CD14-positive monocyte (primary cell): ENCODE data around the gene SRSF8. TPM values are rescaled to one million over a fixed set of nuclear protein-coding genes. Genes with fewer than 3 reads are reported as not detected.

Experiments
- DNase-seq, 3 donors: peaks; one replicate each; pipeline ENCODE4 v3.0.0-alpha.2; 2011 to 2022
- H2AFZ ChIP-seq: 2 replicates; pipeline ENCODE4 v1.6.0; 2012; ENCODE audit warnings: mild to moderate bottlenecking, low read depth, low read length, inconsistent platforms; ENCODE audit not compliant: insufficient read depth, poor library complexity, severe bottlenecking
- H3K27ac ChIP-seq, 2 donors: 1 replicate in 1 of 2; 2 replicates in 1 of 2; pipeline ENCODE4 v1.5.1; 2012 to 2013; ENCODE audit warnings: low read length in 2 of 2, control low read depth in 1 of 2, inconsistent platforms in 1 of 2, low read depth in 1 of 2, mild to moderate bottlenecking in 1 of 2
- H3K27me3 ChIP-seq, 2 donors: one replicate each; pipeline versions ENCODE4 v1.6.0 to v1.6.1; 2011 to 2013; ENCODE audit warnings: low read length in 2 of 2; ENCODE audit not compliant: control insufficient read depth in 2 of 2, insufficient read depth in 2 of 2
- H3K36me3 ChIP-seq, 2 donors: replicated peaks in 1 of 2; 1 replicate in 1 of 2; 2 replicates in 1 of 2; pipeline versions ENCODE4 v1.5.1 to v1.6.1; 2012 to 2013; ENCODE audit warnings: low read length in 2 of 2, control low read depth in 1 of 2, inconsistent platforms in 1 of 2, mild to moderate bottlenecking in 1 of 2; ENCODE audit not compliant: insufficient read depth in 2 of 2, control insufficient read depth in 1 of 2
- H3K4me1 ChIP-seq, 2 donors: 1 replicate in 1 of 2; 2 replicates in 1 of 2; pipeline versions ENCODE4 v1.5.1 to v1.6.1; 2012 to 2013; ENCODE audit warnings: low read length in 2 of 2, control low read depth in 1 of 2, inconsistent platforms in 1 of 2, mild to moderate bottlenecking in 1 of 2, moderate library complexity in 1 of 2; ENCODE audit not compliant: insufficient read depth in 2 of 2, control insufficient read depth in 1 of 2
- H3K4me2 ChIP-seq: replicated peaks from 2 replicates; pipeline ENCODE3; 2012; ENCODE audit warnings: low read length, moderate library complexity, mild to moderate bottlenecking; ENCODE audit not compliant: poor library complexity, severe bottlenecking; ENCODE audit errors: extremely low read depth
- H3K4me3 ChIP-seq, 3 experiments: fragments of 200-600 bp in 1 of 3; sonication (generic) in 1 of 3; replicated peaks in 1 of 3; 1 replicate in 2 of 3; 2 replicates in 1 of 3; pipeline ENCODE4 v1.5.1; 2011 to 2013; ENCODE audit warnings: low read length in 3 of 3, mild to moderate bottlenecking in 3 of 3, control low read depth in 2 of 3, low read depth in 2 of 3, inconsistent platforms in 1 of 3, moderate library complexity in 1 of 3
- H3K79me2 ChIP-seq: 2 replicates; pipeline ENCODE4 v1.6.0; 2012; ENCODE audit warnings: mild to moderate bottlenecking, control low read depth, inconsistent platforms, low read length, moderate library complexity; ENCODE audit not compliant: insufficient read depth
- H3K9ac ChIP-seq: 2 replicates; pipeline ENCODE4 v1.6.0; 2017; ENCODE audit warnings: low read length, mild to moderate bottlenecking; ENCODE audit not compliant: insufficient read depth, poor library complexity, severe bottlenecking
- H3K9me3 ChIP-seq, 2 donors: replicated peaks in 1 of 2; 1 replicate in 1 of 2; 2 replicates in 1 of 2; pipeline versions ENCODE4 v1.5.1 to v1.6.1; 2012 to 2013; ENCODE audit warnings: low read length in 2 of 2, control low read depth in 1 of 2; ENCODE audit not compliant: control insufficient read depth in 1 of 2, insufficient read depth in 1 of 2
- H4K20me1 ChIP-seq: 2 replicates; pipeline ENCODE4 v1.6.0; 2012; ENCODE audit warnings: mild to moderate bottlenecking, low read length, control low read depth, moderate library complexity; ENCODE audit not compliant: insufficient read depth
- H3K27ac Mint-ChIP-seq, 7 donors: one replicate each; pipeline ENCODE4 v1.8.0; 2020; ENCODE audit warnings: mild to moderate bottlenecking in 7 of 7, mixed read lengths in 7 of 7, moderate library complexity in 6 of 7, inconsistent platforms in 2 of 7
- H3K27me3 Mint-ChIP-seq, 3 donors: one replicate each; pipeline ENCODE4 v1.8.0; 2021 to 2022; ENCODE audit warnings: low read depth in 3 of 3, mild to moderate bottlenecking in 3 of 3, mixed read lengths in 3 of 3, moderate library complexity in 3 of 3, inconsistent platforms in 1 of 3
- H3K36me3 Mint-ChIP-seq, 2 donors: one replicate each; pipeline ENCODE4 v1.8.0; 2020; ENCODE audit warnings: mixed read lengths in 2 of 2, inconsistent platforms in 1 of 2, mild to moderate bottlenecking in 1 of 2
- H3K4me1 Mint-ChIP-seq: one replicate; pipeline ENCODE4 v1.8.0; 2020; ENCODE audit warnings: mild to moderate bottlenecking, mixed read lengths
- H3K4me3 Mint-ChIP-seq, 2 donors: one replicate each; pipeline ENCODE4 v1.8.0; 2020; ENCODE audit warnings: mild to moderate bottlenecking in 2 of 2, mixed read lengths in 2 of 2, moderate library complexity in 1 of 2
- H3K9me3 Mint-ChIP-seq, 7 donors: one replicate each; pipeline ENCODE4 v1.8.0; 2020 to 2022; ENCODE audit warnings: mixed read lengths in 7 of 7, mild to moderate bottlenecking in 6 of 7, moderate library complexity in 6 of 7, inconsistent platforms in 2 of 7
- CTCF ChIP-seq: fragments of 200-600 bp; IDR thresholded peaks from one replicate; pipeline ENCODE4 v1.8.0; 2022; ENCODE audit warnings: antibody characterized with exemption, mild to moderate bottlenecking
- WGBS: methylation state at CpG from one replicate; pipeline ENCODE4 v1.1.5; 2013; ENCODE audit warnings: missing lambda C conversion rate; ENCODE audit not compliant: insufficient coverage; 5-methylcytosine and 5-hydroxymethylcytosine counted together
- intact Hi-C, 2 donors: fragments of 100-400 bp; cut with micrococcal nuclease; formaldehyde crosslinking; loops; one replicate each; pipeline versions ENCODE4 v1.15.0 to v1.15.1; 2023
- polyA plus RNA-seq, 3 donors: library from polyadenylated mRNA; depleted of rRNA in 1 of 3; unstranded in 2 of 3; stranded (reverse) in 1 of 3; fragments of 300-500 nt in 2 of 3; fragments of >200 nt in 1 of 3; fragmentation: Illumina TruSeq in 2 of 3; gene quantifications; 1 replicate in 2 of 3; 2 replicates in 1 of 3; pipeline ENCODE4 v1.2.3, GENCODE V29; 2012 to 2021

SRSF8 gene
- polyA plus RNA-seq, 3 donors = 9.3 to 24.9 (median 24.4) TPM

- H3K4me2 ChIP-seq = no peak overlapping the region
- WGBS = 100% methylated on average over 1 of the region's 2 CpGs
- H3K9me3 Mint-ChIP-seq = no peaks in the 10 kb centered on the region
- H3K79me2 ChIP-seq = no peaks in the 10 kb centered on the region
- H3K9me3 ChIP-seq = no peaks in the 10 kb centered on the region
- intact Hi-C loops = no loop called here
- no peak overlapping the region for H2AFZ ChIP-seq
- no peaks in the 10 kb centered on the region for H3K27me3 ChIP-seq
- H3K4me1 ChIP-seq = peaks cover 0 to under 1% of the 10 kb centered on the region in 2 donors
- TF ChIP-seq CTCF = no peak
- no peak overlapping the region for H3K4me3 Mint-ChIP-seq
- H3K27ac Mint-ChIP-seq = peak overlapping the region in 1 of 7 donors; percentile 26
- peak in 1 of 3 donors; percentile 14 for DNase-seq
- H3K27me3 Mint-ChIP-seq = peaks cover 0 to 1% (median 0%) of the 10 kb centered on the region in 3 donors
- no peak overlapping the region for H3K9ac ChIP-seq
- no peaks in the 10 kb centered on the region for H4K20me1 ChIP-seq
- no peak overlapping the region for H3K27ac ChIP-seq
- H3K36me3 Mint-ChIP-seq = no peaks in the 10 kb centered on the region
- H3K36me3 ChIP-seq = no peaks in the 10 kb centered on the region
- H3K4me1 Mint-ChIP-seq = peaks cover 3% of the 10 kb centered on the region
- no peak overlapping the region for H3K4me3 ChIP-seq
Measured at GRCh38 chr11:95102733-95103132, 36.0 kb downstream of the SRSF8 start.

GRCh38 chr11:95103701-95104100, 37.0 kb downstream of the SRSF8 start:
- no peaks in the 10 kb centered on the region for H3K36me3 ChIP-seq
- H3K27ac ChIP-seq = no peak overlapping the region
- no peaks in the 10 kb centered on the region for H3K9me3 Mint-ChIP-seq
- H3K9me3 ChIP-seq = no peaks in the 10 kb centered on the region
- H3K9ac ChIP-seq = no peak overlapping the region
- H3K27me3 Mint-ChIP-seq = peaks cover 0 to 1% (median 0%) of the 10 kb centered on the region in 3 donors
- no peak overlapping the region for H2AFZ ChIP-seq
- 97% methylated on average over 3 of the region's 5 CpGs for WGBS
- peaks cover 7 to 9% of the 10 kb centered on the region in 2 donors for H3K4me1 ChIP-seq
- no peak overlapping the region for H3K4me3 Mint-ChIP-seq
- H3K4me2 ChIP-seq = no peak overlapping the region
- intact Hi-C loops = no loop called here
- peaks cover 13% of the 10 kb centered on the region for H3K4me1 Mint-ChIP-seq
- H3K27ac Mint-ChIP-seq = no peak overlapping the region
- TF ChIP-seq CTCF = no peak
- no peak overlapping the region for H3K4me3 ChIP-seq
- H3K79me2 ChIP-seq = no peaks in the 10 kb centered on the region
- H3K27me3 ChIP-seq = no peaks in the 10 kb centered on the region
- H4K20me1 ChIP-seq = no peaks in the 10 kb centered on the region
- DNase-seq = no peak
- H3K36me3 Mint-ChIP-seq = no peaks in the 10 kb centered on the region
